Spleen (tissue), 7 donors: ENCODE results near the gene APBA3.

ENCODE experiments used
- CTCF ChIP-seq, 11 experiments: fragments of 200-600 bp in 7 of 11; fragments of 450-650 bp in 4 of 11; sonication (generic) in 4 of 11; IDR thresholded peaks in 8 of 11; conservative IDR thresholded peaks in 3 of 11; 1 replicate in 7 of 11; 2 replicates in 4 of 11; pipeline versions ENCODE4 v1.4.0 to v1.8.0; 2016 to 2021; ENCODE audit warnings: antibody characterized with exemption in 11 of 11, inconsistent platforms in 4 of 11, mild to moderate bottlenecking in 1 of 11
- POLR2A ChIP-seq, 3 donors: fragments of 450-650 bp; IDR thresholded peaks; one replicate each; pipeline ENCODE4 v1.5.1; 2017; ENCODE audit warnings: antibody characterized with exemption in 3 of 3, mild to moderate bottlenecking in 1 of 3
- POLR2AphosphoS5 ChIP-seq, 3 donors: sonication (generic); formaldehyde crosslinking; IDR thresholded peaks; one replicate each; pipeline ENCODE4 v1.5.1; 2017; ENCODE audit warnings: antibody characterized with exemption in 3 of 3
- donor health status: DM: no; HTN: no; CAD: no; lungs with moderate emphysema.
- donor health status: DM: no; HTN: no; CAD: no.
- donor health status: DM: no; HTN: no; CAD: no.

- TF ChIP-seq CTCF (IDR thresholded peaks at IDR 0.05 in 8 of 11, conservative IDR thresholded peaks at IDR 0.05 in 3 of 11) (no peak), POLR2A (IDR thresholded peaks at IDR 0.05) (no peak), POLR2AphosphoS5 (IDR thresholded peaks at IDR 0.05) (no peak)
Observed at GRCh38 chr19:3775374-3775711, 13.9 kb upstream of the APBA3 start.
